NCI-H146 treated with DMSO at 0.1 percent for 48 hours (cell line): ENCODE measurements around the gene EDN1.

Source experiments
- DNase-seq: peaks from one replicate; lab custom pipeline; 2025; ENCODE audit not compliant: unreplicated experiment; lab: John Stamatoyannopoulos, UW

The EDN1 gene

DNA sequence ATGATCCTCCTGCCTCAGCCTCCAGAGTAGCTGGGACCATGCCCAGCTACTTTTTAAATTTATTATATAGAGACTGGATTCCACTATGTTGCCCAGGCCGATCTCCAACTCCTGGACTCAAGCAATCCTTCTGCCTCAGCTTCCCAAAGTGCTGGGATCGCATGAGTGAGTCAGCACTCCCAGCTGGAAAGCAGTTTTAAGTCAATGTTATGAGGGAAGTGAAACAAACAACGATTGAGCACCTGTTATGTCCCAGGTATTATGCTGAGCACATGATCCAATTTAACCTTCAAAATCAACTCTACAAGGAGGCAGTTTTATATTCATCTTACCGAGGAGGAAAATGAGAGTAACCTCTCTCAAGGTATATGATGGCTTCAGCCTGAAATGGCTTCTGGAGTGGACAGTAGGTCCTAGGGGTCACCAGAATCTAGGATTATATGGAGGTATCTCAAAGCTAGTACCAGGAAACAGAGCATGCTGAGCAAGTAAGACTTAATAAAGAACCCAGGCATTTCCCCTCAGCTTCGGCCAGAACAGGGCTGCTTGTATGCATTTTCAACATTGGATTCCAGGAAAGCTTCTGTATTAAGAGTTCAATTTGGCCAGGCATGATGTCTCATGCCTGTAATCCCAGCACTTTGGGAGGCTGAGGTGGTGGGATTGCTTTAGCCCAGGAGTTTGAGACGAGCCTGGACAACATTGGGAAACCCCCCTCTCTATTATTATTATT is 55.0 kb downstream of the EDN1 start:
- DNase-seq, result no peak

DNA sequence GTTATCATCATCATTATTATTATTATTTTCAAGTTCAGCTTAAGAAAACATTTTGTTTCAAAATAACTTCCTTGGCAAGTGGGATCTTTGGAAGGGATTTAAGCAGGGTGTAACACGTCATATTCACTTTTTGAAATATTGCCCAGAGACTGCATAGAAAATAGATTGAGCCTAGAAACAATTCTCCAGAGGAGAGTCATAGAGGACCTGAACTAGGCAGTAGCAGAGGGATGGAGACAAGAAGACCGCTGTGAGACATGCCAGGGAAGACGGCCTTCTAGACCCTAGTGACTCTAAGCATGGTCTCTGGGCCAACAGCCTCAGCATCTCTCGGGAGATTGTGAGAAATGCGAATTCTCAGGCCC is 55.5 kb downstream of the EDN1 start:
- DNase-seq, result no peak
